ENCODE results near the gene KLHDC1.
"Not testable (repeated sequence)": the region's sequence is repeated elsewhere in the genome, so short reads cannot be mapped to it uniquely, and the experiment has no call there.

KLHDC1 gene

DNA sequence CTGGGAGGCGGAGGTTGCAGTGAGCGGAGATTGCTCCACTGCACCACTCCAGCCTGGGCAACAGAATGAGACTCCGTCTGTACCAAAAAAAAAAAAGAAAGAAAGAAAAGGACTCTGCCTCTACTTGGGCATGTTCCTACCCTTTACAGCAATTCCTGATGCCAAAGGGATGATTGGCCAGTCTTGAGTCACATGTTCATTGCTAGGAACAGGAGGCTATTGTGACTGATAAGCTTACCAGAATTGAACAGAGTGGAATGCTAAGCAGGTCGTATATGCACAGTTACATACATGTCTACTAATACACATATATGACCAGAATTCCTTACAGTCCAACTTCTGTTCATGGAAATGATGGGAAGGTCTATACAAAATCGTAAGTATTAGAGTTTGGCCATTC, 34.3 kb downstream of the KLHDC1 start:
- no peak for DNase-seq (ENCODE audit: low read depth)

GRCh38 chr14:49732896-49733295, 40.0 kb downstream of the KLHDC1 start:
- DNase-seq (ENCODE audit: low read depth), result no peak

- no peak for DNase-seq (ENCODE audit: low read depth)
These were observed 40.9 kb downstream of the KLHDC1 start for GRCh38 chr14:49733836-49734235.

DNA sequence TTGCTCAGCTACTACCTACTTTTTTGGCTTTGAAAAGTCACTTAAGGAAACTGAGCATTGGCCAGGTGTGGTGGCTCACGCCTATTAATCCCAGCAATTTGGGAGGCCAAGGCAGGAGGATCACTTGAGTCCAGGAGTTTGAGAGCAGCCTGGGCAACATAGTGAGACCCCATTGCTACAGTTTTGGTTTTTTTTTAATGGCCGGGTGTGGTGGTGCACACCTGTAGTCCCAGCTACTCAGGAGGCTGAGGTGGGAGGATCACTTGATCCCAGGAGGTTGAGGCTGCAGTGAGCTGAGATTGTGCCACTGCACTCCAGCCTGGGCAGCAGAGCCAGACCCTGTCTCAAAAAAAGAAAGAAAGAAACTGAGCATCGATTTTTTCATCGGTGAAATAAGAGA, 42.7 kb downstream of the KLHDC1 start:
- not testable (repeated sequence) for DNase-seq (ENCODE audit: low read depth)

DNA sequence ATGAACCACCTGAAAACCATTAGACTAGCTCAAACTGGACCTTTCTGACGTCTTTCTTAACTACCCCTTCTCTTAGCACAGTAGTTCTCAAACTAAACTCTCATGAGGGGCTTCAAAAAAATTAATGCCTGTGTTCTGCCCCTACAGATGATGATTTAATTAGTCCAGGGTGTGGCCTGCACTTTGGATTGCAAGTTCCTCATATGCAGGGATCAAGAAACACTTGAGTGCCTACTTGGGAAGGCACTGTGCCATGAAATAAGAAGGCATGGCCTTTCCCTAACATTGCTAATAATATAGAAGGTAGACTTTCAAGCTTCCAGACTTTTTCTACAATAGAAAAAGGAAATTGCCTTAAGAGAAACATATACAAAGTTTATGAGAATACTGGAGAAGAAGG, 52.3 kb downstream of the KLHDC1 start:
- no peak for DNase-seq (ENCODE audit: low read depth)

- DNase-seq (ENCODE audit: low read depth), result not testable (repeated sequence)
These were observed 53.6 kb downstream of the KLHDC1 start for GRCh38 chr14:49746476-49746875.

DNA sequence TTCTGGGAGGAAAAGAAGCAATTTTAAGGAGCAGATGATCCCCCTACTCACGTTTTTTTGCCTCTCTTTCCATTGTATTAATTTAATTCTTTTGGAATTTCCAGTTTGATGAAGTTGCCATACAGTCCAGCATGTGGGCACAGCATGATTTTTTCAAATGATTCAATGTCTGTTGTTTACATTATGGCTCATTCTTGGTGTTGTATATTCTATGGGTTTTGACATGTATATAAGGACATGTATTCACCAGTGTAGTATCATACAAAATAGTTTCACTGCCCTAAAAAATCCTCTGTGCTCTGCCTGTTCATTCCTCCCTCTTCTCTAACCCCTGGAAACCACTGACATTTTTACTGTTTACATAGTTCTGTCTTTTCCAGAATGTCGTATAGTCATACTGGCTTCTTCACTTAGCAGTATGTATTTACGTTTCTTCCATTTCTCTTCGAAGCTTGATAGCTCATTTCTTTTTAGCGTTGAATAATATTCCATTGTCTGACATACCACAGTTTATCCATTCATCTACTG, 61.7 kb downstream of the KLHDC1 start:
- DNase-seq (ENCODE audit: low read depth), result no peak

- no peak for DNase-seq (ENCODE audit: low read depth)
These were observed 62.5 kb downstream of the KLHDC1 start for GRCh38 chr14:49755378-49755777.

DNA sequence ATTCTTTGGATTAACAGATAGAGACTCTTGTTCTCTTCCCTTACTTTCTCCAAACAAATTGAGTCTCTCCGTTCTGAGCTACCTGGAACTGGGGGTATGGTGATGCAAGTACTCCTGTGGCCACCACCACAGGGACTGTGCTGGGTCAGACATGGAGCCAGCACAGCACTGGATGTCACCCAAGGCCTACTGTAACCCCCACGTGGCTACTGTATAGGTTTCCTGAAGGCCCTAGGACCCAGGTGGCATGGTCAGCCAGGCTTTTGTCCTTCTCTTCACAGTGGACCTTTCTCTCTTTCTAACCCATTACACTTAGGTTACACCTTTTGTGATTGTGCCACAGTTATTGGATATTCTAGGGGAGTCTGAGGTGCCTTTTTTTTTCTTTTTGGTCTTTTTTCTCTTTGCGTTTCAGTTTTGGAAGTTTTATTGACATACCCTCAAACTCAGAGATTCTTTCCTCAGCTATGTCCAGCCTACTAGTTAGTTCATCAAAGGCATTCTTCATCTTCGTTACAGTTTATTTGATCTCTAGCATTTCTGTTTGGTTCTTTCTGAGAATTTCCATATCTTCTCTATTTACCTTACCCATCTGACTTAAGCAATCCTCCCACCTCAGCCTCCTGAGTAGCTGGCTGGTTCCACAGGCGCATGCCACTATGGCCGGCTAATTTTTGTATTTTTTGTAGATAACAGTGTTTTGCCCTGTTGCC, 69.1 kb downstream of the KLHDC1 start:
- no peak for DNase-seq (ENCODE audit: low read depth)

DNA sequence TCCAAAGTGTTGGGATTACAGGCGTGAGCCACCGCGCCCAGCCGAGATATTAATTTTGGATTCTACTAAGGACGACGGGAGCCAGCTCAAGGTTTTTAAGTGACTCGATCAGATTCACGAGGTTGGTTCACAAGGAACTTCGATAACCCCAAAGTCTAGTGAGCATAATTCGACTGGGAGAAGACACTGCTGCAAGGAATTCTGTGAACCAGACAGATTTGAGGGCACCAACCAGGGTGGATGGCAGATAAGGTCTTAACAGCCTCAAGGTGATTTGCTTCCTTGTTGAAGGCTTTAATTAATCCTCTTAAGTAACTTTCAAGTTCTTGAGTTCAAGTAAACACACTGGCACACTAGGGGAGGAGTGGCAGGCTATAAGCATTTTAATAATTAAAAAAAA, 73.9 kb downstream of the KLHDC1 start:
- DNase-seq (ENCODE audit: low read depth), result peak; percentile 13

GRCh38 chr14:49767270-49767570, 74.3 kb downstream of the KLHDC1 start:
- no peak for DNase-seq (ENCODE audit: low read depth)

GRCh38 chr14:49767571-49768300, 74.8 kb downstream of the KLHDC1 start, which contains the start of gene KLHDC2:
TSS of gene KLHDC2 (plus strand) at chr14:49768153. CDS start at chr14:49768469, 316 bp downstream.
- DNase-seq (ENCODE audit: low read depth), result peak; percentile 84

- peak; percentile 64 for DNase-seq (ENCODE audit: low read depth)
These were observed 75.6 kb downstream of the KLHDC1 start for GRCh38 chr14:49768301-49769121.

- peak; percentile 53 for DNase-seq (ENCODE audit: low read depth)
These were observed 76.3 kb downstream of the KLHDC1 start for GRCh38 chr14:49769171-49769570.

DNA sequence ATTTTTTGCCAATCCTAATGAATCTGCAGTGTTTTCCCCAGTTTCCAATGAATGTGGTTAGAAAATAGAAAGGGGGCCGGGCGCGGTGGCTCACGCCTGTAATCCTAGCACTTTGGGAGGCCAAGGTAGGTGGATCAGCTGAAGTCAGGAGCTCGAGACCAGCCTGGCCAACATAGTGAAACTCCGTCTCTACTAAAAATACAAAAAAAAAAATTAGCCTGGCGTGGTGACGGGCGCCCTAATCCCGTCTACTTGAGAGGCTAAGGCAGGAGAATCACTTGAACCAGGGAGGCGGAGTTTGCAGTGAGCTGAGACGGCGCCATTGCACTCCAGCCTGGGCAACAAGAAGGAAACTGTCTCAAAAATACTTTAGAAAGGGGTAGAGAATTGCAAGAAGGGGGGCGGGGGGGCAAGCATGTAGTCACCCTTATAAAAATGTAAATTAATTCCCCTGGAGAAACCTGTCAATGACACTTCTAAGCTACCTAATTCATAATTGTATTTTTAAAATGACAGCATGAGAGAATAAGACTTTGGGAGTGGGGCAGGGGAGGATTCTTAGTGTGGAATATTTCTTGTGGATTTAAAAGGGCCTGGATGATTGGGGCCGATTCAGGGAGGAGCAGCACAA, 76.8 kb downstream of the KLHDC1 start:
- DNase-seq (ENCODE audit: low read depth), result no peak

DNA sequence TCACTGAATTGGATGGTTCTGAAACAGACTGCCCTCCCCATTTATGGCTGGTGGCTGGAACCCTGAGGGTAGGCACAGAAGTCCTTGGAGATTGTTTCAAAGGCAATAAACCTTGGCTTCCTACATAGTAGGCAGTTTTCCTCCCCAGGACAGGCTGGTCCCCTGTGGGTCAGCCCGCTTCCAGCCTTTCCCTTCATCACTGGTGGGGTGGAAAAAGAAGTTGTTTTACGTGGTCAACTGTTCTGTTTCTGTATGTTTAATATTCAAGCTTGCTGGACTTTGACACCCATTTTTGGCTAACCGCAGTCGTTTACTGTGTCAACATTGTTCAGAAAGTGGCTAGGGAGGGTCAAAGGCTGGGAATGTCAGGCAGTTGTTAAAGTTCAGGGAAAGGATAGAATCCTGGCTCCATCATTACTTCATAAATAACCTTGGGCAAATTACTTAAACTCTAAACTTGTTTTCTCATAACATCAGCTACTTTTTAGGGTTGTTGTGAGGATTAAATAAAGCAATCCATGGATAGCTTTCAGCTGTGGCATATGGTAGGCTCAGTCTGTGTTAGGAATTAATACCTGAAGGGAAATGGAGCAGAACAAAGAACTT, 77.4 kb downstream of the KLHDC1 start:
- peak; percentile 20 for DNase-seq (ENCODE audit: low read depth)

DNA sequence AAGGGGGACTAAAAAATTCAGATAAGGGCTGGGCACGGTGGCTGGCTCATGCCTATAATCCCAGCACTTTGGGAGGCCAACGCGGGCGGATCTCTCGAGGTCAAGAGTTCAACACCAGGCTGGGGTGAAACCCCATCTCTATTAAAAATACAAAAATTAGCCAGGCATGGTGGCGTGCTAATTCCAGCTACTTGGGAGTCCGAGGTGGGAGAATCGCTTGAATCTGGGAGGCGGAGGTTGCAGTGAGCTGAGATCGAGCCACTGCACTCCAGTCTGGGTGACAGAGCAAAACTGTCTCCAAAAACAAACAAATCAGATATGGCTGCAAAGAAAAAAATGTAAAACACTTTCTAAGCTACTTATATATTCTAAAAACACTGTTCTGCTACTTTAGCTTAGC, 78.8 kb downstream of the KLHDC1 start:
- not testable (repeated sequence) for DNase-seq (ENCODE audit: low read depth)

GRCh38 chr14:49774106-49774505, 81.2 kb downstream of the KLHDC1 start:
- DNase-seq (ENCODE audit: low read depth), result no peak

DNA sequence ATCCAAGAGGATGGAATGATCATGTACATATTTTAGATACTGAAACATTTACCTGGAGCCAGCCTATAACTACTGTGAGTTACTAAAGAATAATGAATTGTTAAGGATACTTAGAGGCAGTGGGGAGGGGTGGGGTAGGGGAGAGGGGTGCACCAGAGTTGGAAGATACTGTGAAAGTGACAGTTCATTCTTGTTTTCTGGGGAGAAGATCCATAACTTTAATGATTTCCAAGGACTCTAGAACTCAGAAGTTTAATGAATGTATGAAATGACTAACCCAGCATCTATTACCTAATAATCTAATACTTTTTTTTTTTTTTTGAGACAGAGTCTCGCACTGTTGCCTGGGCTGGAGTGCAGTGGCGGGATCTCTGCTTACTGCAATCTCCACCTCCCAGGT, 85.5 kb downstream of the KLHDC1 start:
- no peak for DNase-seq (ENCODE audit: low read depth)

DNA sequence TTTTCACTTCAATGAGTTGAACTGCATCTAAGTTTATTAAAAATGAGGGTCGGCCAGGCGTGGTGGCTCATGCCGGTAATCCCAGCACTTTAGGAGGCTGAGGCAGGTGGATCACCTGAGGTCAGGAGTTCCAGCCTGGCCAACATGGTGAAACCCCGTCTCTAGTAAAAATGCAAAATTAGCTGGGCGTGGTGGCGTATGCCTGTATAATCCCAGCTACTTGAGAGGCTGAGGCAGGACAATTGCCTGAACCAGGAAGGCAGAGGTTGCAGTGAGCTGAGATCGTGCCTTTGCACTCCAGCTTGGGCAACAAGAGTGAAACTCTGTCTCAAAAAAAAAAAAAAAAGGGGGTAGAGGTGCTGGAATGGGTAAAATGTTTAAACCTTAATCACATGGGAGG, 88.1 kb downstream of the KLHDC1 start:
- not testable (repeated sequence) for DNase-seq (ENCODE audit: low read depth)

- DNase-seq (ENCODE audit: low read depth), result no peak
These were observed 90.6 kb downstream of the KLHDC1 start for GRCh38 chr14:49783394-49784014.
